Bronchial epithelial cell (primary cell): ENCODE data around the gene DNMT1. TPM values are rescaled to one million over a fixed set of nuclear protein-coding genes. Genes with fewer than 3 reads are reported as not detected.

Experiments
- DNase-seq: peaks from one replicate; pipeline ENCODE4 v3.0.0-alpha.2; 2010; ENCODE audit warnings: low read depth
- FAIRE-seq: peaks from 2 replicates; lab custom pipeline; 2011; peaks lifted over from hg19 to GRCh38; lab: Jason Lieb, UNC
- H3K27me3 ChIP-seq: 2 replicates; pipeline ENCODE4 v1.5.1; 2011; ENCODE audit warnings: low read length; ENCODE audit not compliant: control insufficient read depth, insufficient read depth
- H3K36me3 ChIP-seq: 2 replicates; pipeline ENCODE4 v1.5.1; 2011; ENCODE audit warnings: low read length; ENCODE audit not compliant: control insufficient read depth, insufficient read depth
- H3K4me3 ChIP-seq: 2 replicates; pipeline ENCODE4 v1.5.1; 2011; ENCODE audit warnings: mild to moderate bottlenecking, low read depth, low read length, control low read depth
- CTCF ChIP-seq: IDR thresholded peaks from 2 replicates; pipeline ENCODE4 v1.5.1; 2011; ENCODE audit warnings: mild to moderate bottlenecking, moderate library complexity, low read length, control low read depth, inconsistent platforms; ENCODE audit not compliant: insufficient read depth, severe bottlenecking
- total RNA-seq: library from RNA; depleted of rRNA; stranded (reverse); fragments of >200 nt; gene quantifications from 2 replicates; pipeline ENCODE4 v1.2.1, GENCODE V29; 2014

Gene DNMT1
- total RNA-seq, 1 donor from 2014 or later: 12.4 TPM

GRCh38 chr19:10195199-10195519, 406 bp upstream of the DNMT1 start:
- no peak for FAIRE-seq
- no peak for DNase-seq
- Histone ChIP-seq H3K27me3 (no peaks in the 10 kb centered on the region), H3K36me3 (no peaks in the 10 kb centered on the region), H3K4me3 (peak overlapping the region; percentile 82)
- TF ChIP-seq CTCF: no peak

- H3K27me3 ChIP-seq: no peaks in the 10 kb centered on the region
- no peak for FAIRE-seq
- H3K4me3 ChIP-seq: peak overlapping the region; percentile 82
- no peaks in the 10 kb centered on the region for H3K36me3 ChIP-seq
- TF ChIP-seq CTCF: no peak
- DNase-seq: peak; percentile 71
These were observed 808 bp downstream of the DNMT1 start for GRCh38 chr19:10193790-10194499.

- DNase-seq (no peak), FAIRE-seq (no peak)
- H3K4me3 ChIP-seq: no peak overlapping the region
- TF ChIP-seq CTCF: no peak
- no peaks in the 10 kb centered on the region for H3K36me3 ChIP-seq
- H3K27me3 ChIP-seq: no peaks in the 10 kb centered on the region
These were observed 1.8 kb downstream of the DNMT1 start for GRCh38 chr19:10192922-10193321.

GRCh38 chr19:10191347-10191746, 3.4 kb downstream of the DNMT1 start:
- TF ChIP-seq CTCF: no peak
- Histone ChIP-seq H3K36me3 (no peaks in the 10 kb centered on the region), H3K4me3 (no peak overlapping the region), H3K27me3 (no peaks in the 10 kb centered on the region)
- DNase-seq (no peak), FAIRE-seq (no peak)

GRCh38 chr19:10190026-10190425, 4.7 kb downstream of the DNMT1 start:
- H3K4me3 ChIP-seq: no peak overlapping the region
- TF ChIP-seq CTCF: no peak
- no peaks in the 10 kb centered on the region for H3K36me3 ChIP-seq
- no peaks in the 10 kb centered on the region for H3K27me3 ChIP-seq
- DNase-seq: no peak
- no peak for FAIRE-seq

GRCh38 chr19:10189616-10190015, 5.1 kb downstream of the DNMT1 start:
- Histone ChIP-seq H3K4me3 (no peak overlapping the region), H3K36me3 (no peaks in the 10 kb centered on the region), H3K27me3 (no peaks in the 10 kb centered on the region)
- TF ChIP-seq CTCF: no peak
- FAIRE-seq: no peak
- DNase-seq: no peak
